Hematopoietic multipotent progenitor cell (in vitro differentiated cells): ENCODE data around the gene KCNAB2. TPM values are rescaled to one million over a fixed set of nuclear protein-coding genes. Genes with fewer than 3 reads are reported as not detected.

Experiments
- DNase-seq, 3 donors: peaks; one replicate each; pipeline ENCODE4 v3.0.0-alpha.2; 2011 to 2015; ENCODE audit warnings: low read depth in 2 of 3, low spot score in 2 of 3
- total RNA-seq: library from RNA; depleted of rRNA; stranded (reverse); fragments of >200 nt; gene quantifications from one replicate; pipeline ENCODE4 v1.2.3, GENCODE V29; 2012

Gene KCNAB2
- total RNA-seq, 1 donor: 96.4 TPM

DNA sequence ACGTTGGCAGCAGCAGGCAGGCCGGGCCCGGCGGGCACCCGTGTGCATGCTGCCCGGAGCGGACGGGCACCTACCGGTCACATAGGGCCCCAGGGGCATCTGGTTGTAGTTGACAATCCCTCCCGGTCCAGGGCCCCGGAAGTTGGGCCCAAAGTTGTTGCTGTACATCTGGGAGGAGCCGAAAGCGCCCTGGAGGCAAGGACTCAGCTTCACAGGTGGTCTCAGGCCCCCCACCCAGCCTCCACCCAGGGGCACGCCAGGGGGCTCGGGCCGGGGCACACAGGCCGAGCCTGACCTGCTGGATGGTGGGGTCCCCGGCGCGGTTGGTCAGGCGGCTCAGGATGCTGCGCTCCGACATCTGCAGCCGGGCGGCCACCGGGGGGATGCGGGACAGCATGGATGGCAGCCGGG is 60.6 kb downstream of the KCNAB2 start:
- DNase-seq: no peak

- DNase-seq: no peak
Measured at GRCh38 chr1:6106977-6107376, 61.3 kb downstream of the KCNAB2 start.

DNA sequence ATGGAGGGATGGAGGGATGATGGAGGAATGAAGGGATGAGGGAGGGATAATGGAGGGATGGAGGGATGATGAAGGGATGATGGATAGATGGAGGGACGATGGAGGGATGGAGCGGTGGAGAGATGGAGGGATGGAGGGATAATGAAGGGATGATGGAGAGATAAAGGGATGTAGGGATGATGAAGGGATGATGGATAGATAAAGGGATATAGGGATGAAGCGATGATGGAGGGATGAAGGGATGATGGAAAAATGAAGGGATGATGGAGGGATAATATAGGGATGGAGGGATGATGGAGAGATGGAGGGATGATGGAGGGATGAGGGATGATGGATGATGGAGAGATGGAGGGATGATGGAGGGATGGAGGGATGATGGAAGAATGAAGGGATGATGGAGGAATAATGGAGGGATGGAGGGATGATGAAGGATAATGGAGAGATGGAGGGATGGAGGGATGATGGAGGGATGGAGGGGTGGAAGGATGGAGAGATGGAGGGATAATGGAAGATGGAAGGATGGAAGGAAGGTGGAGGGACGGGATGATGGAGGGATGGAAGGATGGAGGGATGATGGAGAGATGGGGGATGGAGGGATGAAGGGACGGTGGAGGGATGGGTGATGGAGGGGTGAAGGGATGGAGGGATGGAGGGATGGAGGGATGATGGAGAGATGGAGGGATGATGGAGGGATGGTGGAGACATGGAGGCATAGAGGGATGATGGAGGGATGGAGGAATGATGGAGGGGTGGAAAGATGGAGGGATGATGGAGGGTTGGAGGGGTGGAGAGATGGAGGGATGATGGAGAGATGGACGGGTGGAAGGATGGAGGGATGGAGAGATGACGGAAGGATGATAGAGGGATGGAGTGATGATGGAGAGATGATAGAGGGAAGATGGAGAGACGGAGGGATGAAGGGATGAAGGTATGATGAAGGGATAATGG is 62.0 kb downstream of the KCNAB2 start:
- DNase-seq: no peak

DNA sequence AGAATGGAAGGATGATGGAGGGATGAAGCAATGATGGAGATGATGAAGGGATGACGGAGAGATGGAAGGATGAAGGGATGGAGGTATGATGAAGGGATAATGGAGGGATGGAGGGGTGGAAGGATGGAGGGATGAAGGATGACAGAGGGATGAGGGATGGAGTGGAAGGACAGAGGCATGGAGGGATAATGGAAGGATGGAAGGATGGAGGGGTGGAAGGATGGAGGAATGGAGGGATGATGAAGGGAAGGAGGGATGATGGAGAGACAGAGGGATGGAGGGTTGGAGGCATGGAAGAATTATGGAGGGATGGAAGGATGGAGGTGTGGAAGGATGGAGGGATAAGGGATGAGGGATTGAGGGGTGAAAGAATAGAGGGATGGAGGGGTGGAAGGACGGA is 62.8 kb downstream of the KCNAB2 start:
- DNase-seq: no peak

- DNase-seq: peak in 2 of 3 donors; percentile 72 to 83
Measured at GRCh38 chr1:6108937-6109614, 63.4 kb downstream of the KCNAB2 start.

DNA sequence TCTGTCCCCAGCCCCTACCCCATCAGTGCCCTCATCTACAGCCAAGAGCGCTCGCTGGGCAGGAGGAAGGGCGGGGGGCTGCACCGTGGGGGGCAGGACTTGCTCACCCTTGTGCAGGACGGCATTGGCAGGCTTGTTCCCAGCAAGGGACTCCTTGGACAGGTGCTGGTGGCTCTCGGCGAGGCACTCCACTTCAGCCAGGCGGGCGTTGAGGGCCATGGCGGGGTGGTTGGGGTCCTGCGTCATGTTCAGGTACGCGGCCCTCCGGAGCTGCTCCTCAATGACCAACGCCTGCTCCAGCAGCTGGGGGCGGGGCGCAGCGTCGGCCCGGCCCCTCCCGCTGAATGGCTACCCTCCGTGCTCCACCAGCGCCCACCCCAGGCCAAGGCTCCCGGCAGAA is 64.0 kb downstream of the KCNAB2 start:
- no peak for DNase-seq

GRCh38 chr1:6110326-6110725 is 64.6 kb downstream of the KCNAB2 start:
- DNase-seq: no peak

GRCh38 chr1:6111571-6111970 is 65.9 kb downstream of the KCNAB2 start:
- no peak for DNase-seq

GRCh38 chr1:6111991-6112689 is 66.5 kb downstream of the KCNAB2 start:
- DNase-seq: no peak

GRCh38 chr1:6112690-6113005 is 67.0 kb downstream of the KCNAB2 start:
- no peak for DNase-seq

DNA sequence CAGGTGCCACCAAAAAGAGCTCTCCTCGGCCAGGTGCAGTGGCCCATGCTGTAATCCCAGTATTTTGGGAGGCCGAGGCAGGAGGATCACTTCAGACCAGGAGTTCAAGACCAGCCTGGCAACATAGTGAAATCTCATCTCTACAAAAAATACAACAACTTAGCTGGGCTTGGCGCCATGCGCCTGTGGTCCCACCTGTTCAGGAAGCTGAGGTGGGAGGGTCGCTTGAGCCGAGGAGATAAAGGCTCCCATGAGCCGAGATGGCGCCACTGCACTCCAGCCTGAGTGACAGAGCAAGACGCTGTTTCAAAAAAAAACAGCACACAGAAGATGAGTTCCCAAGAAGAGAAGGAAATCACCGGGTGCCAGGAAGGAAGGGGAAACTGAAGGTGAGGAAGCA is 67.4 kb downstream of the KCNAB2 start:
- DNase-seq: peak in 1 of 3 donors; percentile 63

GRCh38 chr1:6113745-6114144 is 68.1 kb downstream of the KCNAB2 start:
- DNase-seq: no peak

DNA sequence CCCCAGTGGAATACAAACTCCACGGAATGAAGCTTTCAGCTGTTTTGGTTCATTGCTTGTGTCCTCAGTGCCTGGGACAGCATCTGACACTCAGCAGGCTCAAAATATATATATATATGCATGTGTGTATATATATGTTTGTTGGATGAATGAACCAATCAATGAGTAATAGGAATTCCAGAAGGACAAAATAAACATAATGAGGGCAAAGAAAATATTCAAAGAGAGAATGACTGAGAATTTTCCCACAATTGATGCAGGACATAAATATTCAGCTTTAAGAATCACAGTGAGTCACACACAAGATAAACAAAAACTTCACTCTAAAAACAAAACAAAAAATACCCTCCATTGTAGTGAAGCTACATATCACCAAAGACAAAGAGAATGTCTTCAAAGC is 70.4 kb downstream of the KCNAB2 start:
- no peak for DNase-seq

- no peak for DNase-seq
Measured at GRCh38 chr1:6117064-6117463, 71.4 kb downstream of the KCNAB2 start.

DNA sequence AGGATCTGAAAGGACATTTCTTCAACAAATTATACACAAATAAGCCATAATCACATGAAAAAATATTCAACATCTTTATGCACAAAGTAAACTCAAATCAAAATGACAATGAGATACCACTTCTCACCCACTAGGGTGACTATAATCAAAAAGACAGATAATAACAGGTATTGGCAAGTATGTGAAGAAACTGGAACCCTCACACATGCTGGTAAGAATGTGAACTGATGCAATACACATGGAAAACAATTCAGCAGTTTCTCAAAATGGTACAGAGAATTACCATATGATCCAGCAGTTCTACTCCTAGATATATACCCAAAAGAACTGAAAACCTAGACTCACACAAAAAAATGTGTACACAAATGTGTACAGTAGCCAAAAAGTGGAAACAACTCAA is 71.9 kb downstream of the KCNAB2 start:
- DNase-seq: no peak

- no peak for DNase-seq
Measured at GRCh38 chr1:6118415-6118814, 72.7 kb downstream of the KCNAB2 start.

- DNase-seq: no peak
Measured at GRCh38 chr1:6121021-6121421, 75.3 kb downstream of the KCNAB2 start.

DNA sequence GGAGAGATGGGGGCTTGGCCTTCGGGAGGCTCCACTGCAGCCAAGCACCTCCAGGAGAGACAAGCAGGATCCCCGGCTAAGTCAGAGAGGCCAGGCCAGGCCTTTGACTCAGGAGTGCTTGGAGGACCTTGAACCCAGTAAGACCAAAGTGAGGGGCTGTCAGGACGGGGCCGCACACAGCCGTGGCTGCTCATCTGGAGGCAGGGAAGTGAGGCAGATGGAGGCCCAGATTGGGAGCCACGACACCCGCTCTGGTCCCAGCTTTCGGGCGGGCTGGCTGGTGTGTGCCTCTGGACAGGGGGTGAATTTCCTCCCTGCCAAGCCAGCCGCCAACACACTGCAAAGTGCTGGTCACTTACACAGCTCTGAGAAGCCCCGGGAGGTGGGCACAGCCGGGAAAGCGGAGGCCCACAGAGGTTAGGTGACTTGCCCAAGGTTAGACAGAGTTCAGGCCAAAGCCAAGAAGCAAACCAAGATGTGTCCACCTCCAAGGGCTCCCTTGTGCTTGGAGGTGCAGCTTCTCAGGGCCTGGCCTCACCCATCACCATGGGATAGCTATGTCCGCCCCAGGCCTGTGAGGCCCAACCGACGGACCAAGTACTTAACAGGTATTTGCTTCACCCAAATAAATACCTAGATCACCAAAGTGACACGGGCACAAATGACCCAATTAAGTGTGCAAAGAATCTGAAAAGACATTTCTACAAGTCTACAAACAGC is 76.1 kb downstream of the KCNAB2 start:
- no peak for DNase-seq

DNA sequence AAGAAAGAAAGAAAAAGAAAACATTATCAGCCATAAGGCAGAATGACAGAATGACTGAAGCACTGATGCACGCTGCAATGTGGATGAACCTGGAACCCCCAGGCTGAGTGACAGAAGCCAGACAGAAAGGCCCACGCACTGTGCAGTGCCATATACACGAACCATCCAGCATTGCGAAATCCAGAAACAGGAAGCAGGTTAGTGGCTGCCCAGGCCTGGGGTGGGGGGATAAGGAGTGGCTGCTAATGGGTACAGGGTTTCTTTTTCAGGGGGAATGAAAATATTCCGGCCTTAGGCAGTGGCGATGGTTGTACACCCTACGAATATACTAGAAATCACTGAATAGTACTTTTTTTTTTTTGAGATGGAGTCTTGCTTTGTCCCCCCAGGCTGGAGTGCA is 77.4 kb downstream of the KCNAB2 start:
- DNase-seq: peak in 2 of 3 donors; percentile 43 to 77

DNA sequence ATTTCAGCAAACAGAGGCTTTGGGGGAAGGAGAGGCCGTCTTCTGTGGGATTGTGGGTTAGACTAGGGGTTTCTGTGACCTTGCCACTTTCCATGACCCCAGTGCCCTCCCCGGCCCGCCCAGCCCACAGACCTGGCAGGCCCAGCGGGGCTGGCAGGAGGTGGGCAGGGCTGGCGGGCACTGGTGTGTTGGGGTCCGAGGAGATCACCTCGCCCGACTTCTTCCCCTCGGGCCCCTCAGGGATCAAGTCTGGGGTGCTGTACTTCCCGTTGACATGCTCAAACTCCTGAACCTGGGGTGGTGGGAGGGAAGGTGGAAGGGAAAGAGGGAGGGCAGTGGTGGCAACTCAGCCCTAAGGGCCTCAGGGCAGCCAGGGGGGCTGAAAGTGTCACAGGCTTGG is 78.1 kb downstream of the KCNAB2 start:
- DNase-seq: no peak

DNA sequence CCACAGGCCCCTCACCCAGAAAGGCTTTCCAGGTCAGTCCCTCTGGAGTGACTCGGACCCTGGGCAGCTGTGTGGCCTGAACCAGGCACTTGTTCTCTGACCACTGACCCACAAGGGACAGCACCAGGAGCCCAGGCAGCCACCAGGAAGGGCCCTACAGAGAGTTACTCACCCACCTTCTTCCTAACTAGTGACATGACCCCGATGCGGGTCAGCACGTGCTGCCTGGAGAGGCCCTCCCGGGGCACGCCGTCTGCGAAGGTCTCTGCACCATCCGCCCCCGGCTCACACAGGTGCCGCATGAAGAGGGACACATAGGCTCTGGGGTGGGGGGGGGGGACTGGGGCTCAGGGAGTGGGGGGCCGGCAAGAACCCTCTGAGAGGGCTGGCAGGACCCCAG is 78.7 kb downstream of the KCNAB2 start:
- DNase-seq: no peak
